ENCODE measurements around the gene GIT1. TPM values are rescaled to one million over a fixed set of nuclear protein-coding genes. Genes with fewer than 3 reads are reported as not detected.

GIT1 gene
- total and polyA plus RNA-seq, 2 of the 13 experiments (the other 11 are each of a cell fraction or from before 2014, with no cell fraction given): 14.2 to 30.8 TPM

GRCh38 chr17:29590411-29591145, 1.1 kb upstream of the GIT1 start (continued):
- no peak; the same call in 1 of the 2 replicates for TF ChIP-seq RERE (CRISPR knock-in tag; IDR thresholded peaks at IDR 0.05; ENCODE audit: low read depth)
- no peak for TF ChIP-seq PRMT3 (CRISPR knock-in tag; IDR thresholded peaks at IDR 0.05; ENCODE audit: borderline replicate concordance, low read depth)
- TF ChIP-seq MTA1 (CRISPR knock-in tag; IDR thresholded peaks at IDR 0.05; ENCODE audit: borderline replicate concordance): no peak
- no peak for TF ChIP-seq NR0B2 (CRISPR knock-in tag; IDR thresholded peaks at IDR 0.05)
- TF ChIP-seq DZIP1 (CRISPR knock-in tag; IDR thresholded peaks at IDR 0.05): 0 out of 2 replicates have a peak, but pooled peaks have one; percentile 65
- TF ChIP-seq CREB1 (IDR thresholded peaks at IDR 0.05): no peak
- no peak for TF ChIP-seq CREB1 (CRISPR knock-in tag; IDR thresholded peaks at IDR 0.05)
- 0 out of 2 replicates have a peak, but pooled peaks have one; percentile 26 for TF ChIP-seq ZFP37 (CRISPR knock-in tag; IDR thresholded peaks at IDR 0.05; ENCODE audit: borderline replicate concordance)
- TF ChIP-seq HMGXB3 (CRISPR knock-in tag; IDR thresholded peaks at IDR 0.05; ENCODE audit: borderline replicate concordance): no peak
- no peak for TF ChIP-seq GABPA (IDR thresholded peaks at IDR 0.05; ENCODE audit: low read depth, low read length)
- no peak for TF ChIP-seq GABPA (CRISPR knock-in tag; IDR thresholded peaks at IDR 0.05; ENCODE audit: low read depth)
- TF ChIP-seq FOSL1 (CRISPR knock-in tag; IDR thresholded peaks at IDR 0.05; ENCODE audit: borderline replicate concordance): no peak
- TF ChIP-seq ATF1 (CRISPR knock-in tag; IDR thresholded peaks at IDR 0.05): no peak
- no peak for TF ChIP-seq SRF (IDR thresholded peaks at IDR 0.05; ENCODE audit: low read depth, low read length)
- no peak; the same call in 1 of the 2 replicates for TF ChIP-seq NCOR1 (IDR thresholded peaks at IDR 0.05; ENCODE audit: borderline replicate concordance, low read length)
- peak in 1 of 2 experiments; percentile 46; a peak in 2 of 4 replicates for TF ChIP-seq POLR2A (IDR thresholded peaks at IDR 0.05; ENCODE audit: insufficient read depth in 1 of 2, low read depth in 2 of 2, low read length in 2 of 2)
